Vagina (tissue), 2 donors: ENCODE measurements around the gene ATOH8. TPM values are rescaled to one million over a fixed set of nuclear protein-coding genes. Genes with fewer than 3 reads are reported as not detected.
A peak's percentile ranks its signal among the peaks of the same experiment; 100 is the strongest.

Experiments
- DNase-seq, 2 donors: peaks; one replicate each; pipeline ENCODE4 v3.0.0-alpha.2; 2017; ENCODE audit errors: extremely low spot score in 2 of 2
- H3K27ac ChIP-seq: fragments of 200-600 bp; sonication (generic); one replicate; pipeline ENCODE4 v1.5.1; 2019
- H3K27me3 ChIP-seq: fragments of 200-600 bp; sonication (generic); one replicate; pipeline ENCODE4 v1.5.1; 2019
- H3K36me3 ChIP-seq, 2 donors: fragments of 200-600 bp; sonication (generic); one replicate each; pipeline ENCODE4 v1.5.1; 2017 to 2019
- H3K4me1 ChIP-seq: fragments of 200-600 bp; sonication (generic); one replicate; pipeline ENCODE4 v1.5.1; 2019
- H3K4me3 ChIP-seq, 2 donors: fragments of 200-600 bp; sonication (generic); 1 replicate in 1 of 2; 2 replicates in 1 of 2; pipeline ENCODE4 v1.5.1; 2016 to 2019
- H3K9me3 ChIP-seq: fragments of 200-600 bp; sonication (generic); one replicate; pipeline ENCODE4 v1.5.1; 2019
- CTCF ChIP-seq, 3 experiments: fragments of 450-650 bp in 2 of 3; fragments of 200-600 bp in 1 of 3; sonication (generic) in 1 of 3; IDR thresholded peaks; one replicate each; pipeline ENCODE4 v1.5.1; 2017 to 2019; ENCODE audit warnings: antibody characterized with exemption in 3 of 3, mild to moderate bottlenecking in 2 of 3, moderate library complexity in 2 of 3
- POLR2A ChIP-seq, 2 donors: fragments of 450-650 bp; IDR thresholded peaks; one replicate each; pipeline ENCODE4 v1.6.1; 2017; ENCODE audit warnings: antibody characterized with exemption in 2 of 2, mild to moderate bottlenecking in 2 of 2, moderate library complexity in 2 of 2
- POLR2AphosphoS5 ChIP-seq, 2 donors: sonication (generic); formaldehyde crosslinking; IDR thresholded peaks; one replicate each; pipeline ENCODE4 v1.9.0; 2017; ENCODE audit warnings: antibody characterized with exemption in 2 of 2, mild to moderate bottlenecking in 2 of 2, low read depth in 1 of 2; ENCODE audit not compliant: insufficient read depth in 1 of 2
- intact Hi-C: fragments of 100-400 bp; cut with DNase I; formaldehyde crosslinking; loops from one replicate; pipeline ENCODE4 v1.15.1; 2023
- total RNA-seq: library from RNA; depleted of rRNA; stranded (reverse); fragments of >200 nt; gene quantifications from one replicate; pipeline ENCODE4 v1.2.3, GENCODE V29; 2016

ATOH8 gene
- total RNA-seq, 1 donor from 2014 or later: 66.5 TPM

- no peaks in the 10 kb centered on the region for H3K9me3 ChIP-seq
- intact Hi-C loops: loop anchor here (5.0 kb wide), 1 partner anchor 69 kb away; no protein-coding TSS in a partner anchor
- H3K27me3 ChIP-seq: no peaks in the 10 kb centered on the region
- H3K27ac ChIP-seq: peak overlapping the region; percentile 44
- no peaks in the 10 kb centered on the region for H3K36me3 ChIP-seq
- no peaks in the 10 kb centered on the region for H3K4me1 ChIP-seq
- TF ChIP-seq POLR2AphosphoS5 (IDR thresholded peaks at IDR 0.05; ENCODE audit: insufficient read depth in 1 of 2, low read depth in 1 of 2) (no peak), POLR2A (IDR thresholded peaks at IDR 0.05) (no peak), CTCF (IDR thresholded peaks at IDR 0.05) (no peak)
- no peak overlapping the region for H3K4me3 ChIP-seq
- DNase-seq: no peak
Measured at GRCh38 chr2:85706063-85706462, 47.7 kb upstream of the ATOH8 start.

- H3K9me3 ChIP-seq: no peaks in the 10 kb centered on the region
- no peak overlapping the region for H3K4me3 ChIP-seq
- intact Hi-C loops: loop anchor here (5.0 kb wide), 1 partner anchor 69 kb away; no protein-coding TSS in a partner anchor
- H3K27me3 ChIP-seq: no peaks in the 10 kb centered on the region
- peak in 1 of 2 donors; percentile 86 for DNase-seq
- peaks cover 5% of the 10 kb centered on the region for H3K4me1 ChIP-seq
- TF ChIP-seq POLR2AphosphoS5 (IDR thresholded peaks at IDR 0.05; ENCODE audit: insufficient read depth in 1 of 2, low read depth in 1 of 2) (no peak), CTCF (IDR thresholded peaks at IDR 0.05) (no peak), POLR2A (IDR thresholded peaks at IDR 0.05) (no peak)
- no peaks in the 10 kb centered on the region for H3K36me3 ChIP-seq
- peak overlapping the region; percentile 44 for H3K27ac ChIP-seq
Measured at GRCh38 chr2:85706599-85707296, 47.0 kb upstream of the ATOH8 start.

- intact Hi-C loops: loop anchor here (5.0 kb wide), 1 partner anchor 70 kb away; no protein-coding TSS in a partner anchor
- H3K4me1 ChIP-seq: peaks cover 5% of the 10 kb centered on the region
- no peaks in the 10 kb centered on the region for H3K36me3 ChIP-seq
- H3K4me3 ChIP-seq: no peak overlapping the region
- H3K27ac ChIP-seq: no peak overlapping the region
- no peak for DNase-seq
- H3K27me3 ChIP-seq: no peaks in the 10 kb centered on the region
- peak in 1 of 2 donors; percentile 27 for TF ChIP-seq POLR2AphosphoS5 (IDR thresholded peaks at IDR 0.05; ENCODE audit: insufficient read depth in 1 of 2, low read depth in 1 of 2)
- no peak for TF ChIP-seq POLR2A (IDR thresholded peaks at IDR 0.05)
- peak; percentile 46 to 83 (median 75) for TF ChIP-seq CTCF (IDR thresholded peaks at IDR 0.05)
- no peaks in the 10 kb centered on the region for H3K9me3 ChIP-seq
Measured at GRCh38 chr2:85707304-85707703, 46.5 kb upstream of the ATOH8 start.

- peaks cover 5% of the 10 kb centered on the region for H3K4me1 ChIP-seq
- DNase-seq: no peak
- peak in 1 of 2 donors; percentile 42 for TF ChIP-seq POLR2AphosphoS5 (IDR thresholded peaks at IDR 0.05; ENCODE audit: insufficient read depth in 1 of 2, low read depth in 1 of 2)
- no peak for TF ChIP-seq CTCF (IDR thresholded peaks at IDR 0.05)
- no peaks in the 10 kb centered on the region for H3K9me3 ChIP-seq
- no peak overlapping the region for H3K4me3 ChIP-seq
- no peak overlapping the region for H3K27ac ChIP-seq
- intact Hi-C loops: loop anchor here (5.0 kb wide), 1 partner anchor 71 kb away; no protein-coding TSS in a partner anchor
- H3K27me3 ChIP-seq: no peaks in the 10 kb centered on the region
- H3K36me3 ChIP-seq: no peaks in the 10 kb centered on the region
Measured at GRCh38 chr2:85708641-85709040, 45.1 kb upstream of the ATOH8 start.

GRCh38 chr2:85709401-85709811 lies 44.4 kb upstream of the ATOH8 start:
- no peaks in the 10 kb centered on the region for H3K36me3 ChIP-seq
- peaks cover 5% of the 10 kb centered on the region for H3K4me1 ChIP-seq
- no peaks in the 10 kb centered on the region for H3K27me3 ChIP-seq
- H3K9me3 ChIP-seq: no peaks in the 10 kb centered on the region
- TF ChIP-seq POLR2A (IDR thresholded peaks at IDR 0.05): no peak
- no peak for TF ChIP-seq POLR2AphosphoS5 (IDR thresholded peaks at IDR 0.05; ENCODE audit: insufficient read depth in 1 of 2, low read depth in 1 of 2)
- TF ChIP-seq CTCF (IDR thresholded peaks at IDR 0.05): no peak
- intact Hi-C loops: loop anchor here (5.0 kb wide), 1 partner anchor 72 kb away; no protein-coding TSS in a partner anchor
- H3K4me3 ChIP-seq: no peak overlapping the region
- H3K27ac ChIP-seq: peak overlapping the region; percentile 28
- DNase-seq: no peak
